Measurements from ENCODE around the gene SLFN14. TPM values are rescaled to one million over a fixed set of nuclear protein-coding genes. Genes with fewer than 3 reads are reported as not detected.

SLFN14 gene
- total and polyA plus RNA-seq, 2 of the 4 experiments (the other 2 are of a cell fraction) = not detected

- H4K91ac ChIP-seq (ENCODE audit: insufficient read depth, low read depth, low read length) = no peak overlapping the region
- H2BK120ac ChIP-seq (ENCODE audit: low read depth, low read length) = no peak overlapping the region
- H4K20me1 ChIP-seq (ENCODE audit: insufficient read depth, low read length) = no peaks in the 10 kb centered on the region
- no peak overlapping the region for H3K14ac ChIP-seq (replicated peaks; ENCODE audit: low read depth, low read length)
- no peak overlapping the region for H2BK20ac ChIP-seq (ENCODE audit: low read depth, low read length)
- BruUV-seq (replicated peaks) = no TSS peak
- H2AK9ac ChIP-seq (replicated peaks; ENCODE audit: low read depth, low read length, poor library complexity) = no peak overlapping the region
- intact Hi-C loops (cut with micrococcal nuclease) (no loop called here), in situ Hi-C loops (cut with MboI; ENCODE audit: low sequenced_read_pairs) (no loop called here), dilution Hi-C loops (cut with HindIII; ENCODE audit: low sequenced_read_pairs, unreplicated experiment) (no loop called here)
- H2BK5ac ChIP-seq (ENCODE audit: low read depth, low read length, poor library complexity, severe bottlenecking) = no peak overlapping the region
- H3K4ac ChIP-seq (ENCODE audit: low read depth, low read length) = no peak overlapping the region
- no peaks in the 10 kb centered on the region for H3K9me3 ChIP-seq (ENCODE audit: control insufficient read depth, insufficient read depth, low read length)
- no CpG with 5 or more reads among the region's 2 CpGs for WGBS, 2 experiments (ENCODE audit: extremely low coverage in 2 of 2, insufficient read length in 1 of 2)
- no peak overlapping the region for H3K9ac ChIP-seq (ENCODE audit: low read depth, low read length)
- CTCF ChIA-PET = no interaction called here
- H3K36me3 ChIP-seq (ENCODE audit: control insufficient read depth, insufficient read depth, low read length) = peaks cover 2% of the 10 kb centered on the region; the same call in 1 of the 2 replicates
- POLR2A ChIA-PET (ENCODE audit: unreplicated experiment) = no interaction called here
- no peak overlapping the region for H3K23ac ChIP-seq (ENCODE audit: low read depth, low read length)
- no peaks in the 10 kb centered on the region; the same call in none of the 2 replicates for H3K27me3 ChIP-seq (ENCODE audit: control insufficient read depth, insufficient read depth, low read length)
- no peak overlapping the region for H3K4me2 ChIP-seq (ENCODE audit: low read depth, low read length)
- H2AFZ ChIP-seq (replicated peaks; ENCODE audit: low read length, poor library complexity) = no peak overlapping the region
- no peak overlapping the region for H4K5ac ChIP-seq (ENCODE audit: low read depth, low read length)
- H3K18ac ChIP-seq (ENCODE audit: low read depth, low read length) = no peak overlapping the region
- H3K56ac ChIP-seq (ENCODE audit: extremely low read depth, insufficient read depth, low read length) = no peak overlapping the region
- no peak overlapping the region for H3K27ac ChIP-seq (ENCODE audit: insufficient read depth, low read length)
- DNase-seq (no peak), ATAC-seq (ENCODE audit: low read depth) (no peak)
- no peak overlapping the region for H2BK15ac ChIP-seq (ENCODE audit: low read depth, low read length)
- no peak overlapping the region for H3K4me3 ChIP-seq (ENCODE audit: insufficient read depth, low read depth, low read length)
- peaks cover 3% of the 10 kb centered on the region; the same call in 1 of the 2 replicates for H3K9me1 ChIP-seq (ENCODE audit: insufficient read depth, low read length)
- H3K4me1 ChIP-seq (ENCODE audit: control insufficient read depth, insufficient read depth, low read length) = peaks cover 2% of the 10 kb centered on the region; the same call in 1 of the 2 replicates
- H3K79me1 ChIP-seq (ENCODE audit: low read depth in 1 of 2, low read length in 2 of 2) = peaks cover 21 to 29% of the 10 kb centered on the region in 2 experiments
- H4K8ac ChIP-seq (ENCODE audit: low read depth in 2 of 2, low read length in 2 of 2) = no peak overlapping the region
- no peak overlapping the region for H2AK5ac ChIP-seq (ENCODE audit: low read depth, low read length)
- no peak for TF ChIP-seq SMC3 (IDR thresholded peaks at IDR 0.05; ENCODE audit: low read depth, low read length)
- TF ChIP-seq CHD1 (IDR thresholded peaks at IDR 0.05; ENCODE audit: low read depth, low read length) = no peak
- TF ChIP-seq RCOR1 (IDR thresholded peaks at IDR 0.05; ENCODE audit: insufficient replicate concordance, low read length) = no peak
- no peak for TF ChIP-seq MAZ (IDR thresholded peaks at IDR 0.05; ENCODE audit: borderline replicate concordance, low read depth, low read length)
- TF ChIP-seq RAD21 (IDR thresholded peaks at IDR 0.05; ENCODE audit: low read length) = no peak
- TF ChIP-seq CTCF (conservative IDR thresholded peaks at IDR 0.05; ENCODE audit: low read depth, low read length) = no peak
- no peak for TF ChIP-seq NFE2L2 (IDR thresholded peaks at IDR 0.05; ENCODE audit: low read depth, low read length)
Measured at GRCh38 chr17:35569405-35569804, 8.8 kb upstream of the SLFN14 start.

Data from IMR-90 (cell line).